Suprapubic skin (tissue), 4 donors: ENCODE data around the gene ZNF577. TPM values are rescaled to one million over a fixed set of nuclear protein-coding genes. Genes with fewer than 3 reads are reported as not detected.
A peak's percentile ranks its signal among the peaks of the same experiment; 100 is the strongest.

Experiments
- DNase-seq, 2 donors: peaks; one replicate each; pipeline ENCODE4 v3.0.0-alpha.2; 2019; ENCODE audit warnings: low spot score in 2 of 2
- H3K27ac ChIP-seq: fragments of 200-600 bp; sonication (generic); one replicate; pipeline ENCODE4 v1.5.1; 2019
- H3K27me3 ChIP-seq: fragments of 200-600 bp; sonication (generic); one replicate; pipeline ENCODE4 v1.5.1; 2019
- H3K36me3 ChIP-seq: fragments of 200-600 bp; sonication (generic); one replicate; pipeline ENCODE4 v1.5.1; 2019
- H3K4me1 ChIP-seq: fragments of 200-600 bp; sonication (generic); one replicate; pipeline ENCODE4 v1.5.1; 2019
- H3K4me3 ChIP-seq: fragments of 200-600 bp; sonication (generic); one replicate; pipeline ENCODE4 v1.5.1; 2019; ENCODE audit warnings: mild to moderate bottlenecking
- H3K9me3 ChIP-seq: fragments of 200-600 bp; sonication (generic); one replicate; pipeline ENCODE4 v1.5.1; 2019
- CTCF ChIP-seq, 2 donors: fragments of 200-600 bp in 1 of 2; fragments of 450-650 bp in 1 of 2; sonication (generic) in 1 of 2; IDR thresholded peaks; one replicate each; pipeline ENCODE4 v1.5.1; 2016 to 2019; ENCODE audit warnings: antibody characterized with exemption in 2 of 2, mild to moderate bottlenecking in 1 of 2, moderate library complexity in 1 of 2
- EP300 ChIP-seq: sonication (generic); formaldehyde crosslinking; IDR thresholded peaks from one replicate; pipeline ENCODE4 v1.6.1; 2017; ENCODE audit warnings: antibody characterized with exemption
- POLR2A ChIP-seq, 2 donors: fragments of 450-650 bp; IDR thresholded peaks; one replicate each; pipeline ENCODE4 v1.6.1; 2017; ENCODE audit warnings: antibody characterized with exemption in 2 of 2, mild to moderate bottlenecking in 2 of 2, moderate library complexity in 2 of 2
- POLR2AphosphoS5 ChIP-seq, 3 donors: sonication (generic); formaldehyde crosslinking; IDR thresholded peaks; one replicate each; pipeline ENCODE4 v1.6.1; 2017; ENCODE audit warnings: antibody characterized with exemption in 3 of 3
- WGBS: methylation state at CpG from one replicate; pipeline ENCODE4 v1.1.5; 2018; 5-methylcytosine and 5-hydroxymethylcytosine counted together
- total RNA-seq, 4 donors: library from RNA; depleted of rRNA; stranded (reverse); fragments of >200 nt; gene quantifications; one replicate each; pipeline ENCODE4 v1.1.0, GENCODE V29; 2016

ZNF577 gene
- total RNA-seq = 10 to 100 TPM in 3 of 4 donors, 1 to 10 TPM in 1; 8.5 to 47.5 (median 17.9) TPM

- H3K9me3 ChIP-seq = peaks cover 36% of the 10 kb centered on the region
- peaks cover 15% of the 10 kb centered on the region for H3K4me1 ChIP-seq
- peak within 1 kb of the TSS; percentile 79 for H3K27ac ChIP-seq
- TF ChIP-seq POLR2AphosphoS5 (IDR thresholded peaks at IDR 0.05) (peak in 2 of 3 donors; percentile 69 to 99), POLR2A (IDR thresholded peaks at IDR 0.05) (peak in 1 of 2 donors; percentile 40), EP300 (no peak)
- H3K27me3 ChIP-seq = no peaks in the 10 kb centered on the region
- H3K4me3 ChIP-seq = peak within 1 kb of the TSS; percentile 73
- peaks cover 35% of the 10 kb centered on the region for H3K36me3 ChIP-seq
- DNase-seq = peak; percentile 92
- WGBS = 4% methylated on average over 32 of the region's 56 CpGs
Measured at GRCh38 chr19:51887522-51888498, at the start of gene ZNF577. TSS of gene ZNF577 (minus strand) at chr19:51887951. CDS start at chr19:51880382, 7,569 bp downstream.

- no peaks in the 10 kb centered on the region for H3K27me3 ChIP-seq
- no peak for DNase-seq
- WGBS = 88% methylated on average over 8 of the region's 8 CpGs
- peaks cover 12% of the 10 kb centered on the region for H3K9me3 ChIP-seq
- H3K4me3 ChIP-seq = no peak overlapping the region
- peaks cover 8% of the 10 kb centered on the region for H3K4me1 ChIP-seq
- peaks cover 59% of the 10 kb centered on the region for H3K36me3 ChIP-seq
- H3K27ac ChIP-seq = no peak overlapping the region
- no peak for TF ChIP-seq EP300
- no peak for TF ChIP-seq CTCF (IDR thresholded peaks at IDR 0.05)
- no peak for TF ChIP-seq POLR2A (IDR thresholded peaks at IDR 0.05)
Measured at GRCh38 chr19:51931921-51932320, 44.2 kb upstream of the ZNF577 start.

GRCh38 chr19:51927859-51928258, 40.1 kb upstream of the ZNF577 start:
- 20% methylated on average over 13 of the region's 13 CpGs for WGBS
- Histone ChIP-seq H3K4me1 (peaks cover 11% of the 10 kb centered on the region), H3K4me3 (peak overlapping the region; percentile 69), H3K27me3 (no peaks in the 10 kb centered on the region), H3K9me3 (peaks cover 5% of the 10 kb centered on the region), H3K27ac (no peak overlapping the region), H3K36me3 (peaks cover 21% of the 10 kb centered on the region)
- no peak for DNase-seq
- no peak for TF ChIP-seq POLR2A (IDR thresholded peaks at IDR 0.05)
- TF ChIP-seq POLR2AphosphoS5 (IDR thresholded peaks at IDR 0.05) = no peak
- no peak for TF ChIP-seq CTCF (IDR thresholded peaks at IDR 0.05)
- no peak for TF ChIP-seq EP300

- Histone ChIP-seq H3K27me3 (no peaks in the 10 kb centered on the region), H3K9me3 (peaks cover 13% of the 10 kb centered on the region), H3K27ac (peak within 1 kb of the TSS; percentile 66), H3K36me3 (peaks cover 15% of the 10 kb centered on the region), H3K4me1 (peaks cover 11% of the 10 kb centered on the region), H3K4me3 (peak within 1 kb of the TSS; percentile 69)
- DNase-seq = peak; percentile 85 to 90
- TF ChIP-seq POLR2A (IDR thresholded peaks at IDR 0.05) (no peak), EP300 (no peak), POLR2AphosphoS5 (IDR thresholded peaks at IDR 0.05) (peak in 2 of 3 donors; percentile 34 to 55), CTCF (IDR thresholded peaks at IDR 0.05) (peak in 1 of 2 donors; percentile 8)
- under 1% methylated on average over 51 of the region's 52 CpGs for WGBS
Measured at GRCh38 chr19:51926784-51927741, 39.3 kb upstream of the ZNF577 start, which contains the start of gene ZNF613. TSS of gene ZNF613 (plus strand) at chr19:51927472. CDS start at chr19:51936221, 8,749 bp downstream.

- TF ChIP-seq POLR2A (IDR thresholded peaks at IDR 0.05) = no peak
- no peak for TF ChIP-seq CTCF (IDR thresholded peaks at IDR 0.05)
- no peak for TF ChIP-seq POLR2AphosphoS5 (IDR thresholded peaks at IDR 0.05)
- TF ChIP-seq EP300 = no peak
- H3K4me1 ChIP-seq = peaks cover 11% of the 10 kb centered on the region
- WGBS = 19% methylated on average over 11 of the region's 11 CpGs
Measured at GRCh38 chr19:51926426-51926783, 38.7 kb upstream of the ZNF577 start.

More at GRCh38 chr19:51926426-51926783, 38.7 kb upstream of the ZNF577 start:
- peak overlapping the region; percentile 66 for H3K27ac ChIP-seq
- DNase-seq = no peak
- no peaks in the 10 kb centered on the region for H3K27me3 ChIP-seq
- peaks cover 16% of the 10 kb centered on the region for H3K9me3 ChIP-seq
- peaks cover 8% of the 10 kb centered on the region for H3K36me3 ChIP-seq
- H3K4me3 ChIP-seq = peak overlapping the region; percentile 69
